Keratinocyte (primary cell): ENCODE measurements around the gene APMAP. TPM values are rescaled to one million over a fixed set of nuclear protein-coding genes. Genes with fewer than 3 reads are reported as not detected.

ENCODE experiments used
- DNase-seq: peaks from one replicate; pipeline ENCODE4 v3.0.0-alpha.2; 2011; ENCODE audit warnings: low read depth, missing footprints, low spot score
- FAIRE-seq: peaks from 2 replicates; lab custom pipeline; 2011; peaks lifted over from hg19 to GRCh38; lab: Jason Lieb, UNC
- H2AFZ ChIP-seq: 2 replicates; pipeline ENCODE4 v1.6.0; 2012; ENCODE audit warnings: low read length, control low read depth, inconsistent platforms; ENCODE audit not compliant: control insufficient read depth
- H3K27ac ChIP-seq: 2 replicates; pipeline ENCODE4 v1.5.1; 2011; ENCODE audit warnings: low read length; ENCODE audit not compliant: control insufficient read depth, insufficient read depth
- H3K27me3 ChIP-seq: 3 replicates; pipeline ENCODE4 v1.6.0; 2011; ENCODE audit warnings: low read length; ENCODE audit not compliant: control insufficient read depth, insufficient read depth; ENCODE audit errors: extremely low read depth
- H3K36me3 ChIP-seq, 2 experiments: 2 replicates in 1 of 2; 3 replicates in 1 of 2; pipeline ENCODE4 v1.5.1; 2011; ENCODE audit warnings: low read length in 2 of 2, mild to moderate bottlenecking in 1 of 2; ENCODE audit not compliant: control insufficient read depth in 2 of 2, insufficient read depth in 2 of 2; ENCODE audit errors: extremely low read depth in 1 of 2
- H3K4me1 ChIP-seq: 3 replicates; pipeline ENCODE4 v1.5.1; 2011; ENCODE audit warnings: low read length; ENCODE audit not compliant: control insufficient read depth, insufficient read depth; ENCODE audit errors: extremely low read depth
- H3K4me2 ChIP-seq: 3 replicates; pipeline ENCODE4 v1.6.0; 2011; ENCODE audit warnings: low read depth, low read length; ENCODE audit not compliant: control insufficient read depth, insufficient read depth; ENCODE audit errors: extremely low read depth
- H3K4me3 ChIP-seq, 3 experiments: fragments of 200-600 bp in 1 of 3; sonication (generic) in 1 of 3; 2 replicates in 2 of 3; 3 replicates in 1 of 3; pipeline ENCODE4 v1.5.1; 2011 to 2016; ENCODE audit warnings: low read length in 3 of 3, mild to moderate bottlenecking in 3 of 3, control low read depth in 2 of 3, inconsistent platforms in 1 of 3, low read depth in 1 of 3, mixed read lengths in 1 of 3, mixed run types in 1 of 3, moderate library complexity in 1 of 3; ENCODE audit not compliant: control insufficient read depth in 2 of 3, insufficient read depth in 2 of 3; ENCODE audit errors: extremely low read depth in 1 of 3
- H3K79me2 ChIP-seq: 2 replicates; pipeline ENCODE4 v1.6.0; 2012; ENCODE audit warnings: low read length; ENCODE audit not compliant: control insufficient read depth, insufficient read depth
- H3K9ac ChIP-seq: 3 replicates; pipeline ENCODE4 v1.6.0; 2011; ENCODE audit warnings: low read length; ENCODE audit not compliant: control insufficient read depth, insufficient read depth; ENCODE audit errors: extremely low read depth
- H3K9me1 ChIP-seq: 3 replicates; pipeline ENCODE4 v1.6.0; 2011; ENCODE audit warnings: low read length; ENCODE audit not compliant: control insufficient read depth, insufficient read depth; ENCODE audit errors: extremely low read depth
- H3K9me3 ChIP-seq: 2 replicates; pipeline ENCODE4 v1.5.1; 2012; ENCODE audit warnings: low read depth, low read length; ENCODE audit not compliant: control insufficient read depth
- H4K20me1 ChIP-seq: 3 replicates; pipeline ENCODE4 v1.6.0; 2011; ENCODE audit warnings: low read length; ENCODE audit not compliant: control insufficient read depth, insufficient read depth; ENCODE audit errors: extremely low read depth
- CTCF ChIP-seq, 3 experiments: IDR thresholded peaks in 1 of 3; conservative IDR thresholded peaks in 1 of 3; optimal IDR thresholded peaks in 1 of 3; 2 replicates in 2 of 3; 3 replicates in 1 of 3; pipeline versions ENCODE3 to v1.5.1; 2011; ENCODE audit warnings: low read length in 3 of 3, mild to moderate bottlenecking in 3 of 3, moderate library complexity in 2 of 3, control low read depth in 1 of 3, inconsistent platforms in 1 of 3; ENCODE audit not compliant: insufficient read depth in 2 of 3; ENCODE audit errors: extremely low read depth in 1 of 3
- EZH2 ChIP-seq: IDR thresholded peaks from one replicate; pipeline ENCODE4 v1.6.1; 2012; ENCODE audit warnings: inconsistent platforms, mild to moderate bottlenecking, low read length, moderate library complexity
- dilution Hi-C: fragments of 300-500 bp; cut with MboI; formaldehyde crosslinking; loops from one replicate; pipeline ENCODE4 v1.7.0; 2020; ENCODE audit warnings: low sequenced_read_pairs; ENCODE audit not compliant: extremely low pct_ligation_motif_present
- polyA plus RNA-seq, 5 experiments: library from polyadenylated mRNA; depleted of rRNA in 3 of 5; stranded (reverse) in 3 of 5; stranded (forward) in 1 of 5; unstranded in 1 of 5; fragments of >200 nt; gene quantifications; 1 replicate in 1 of 5; 2 replicates in 3 of 5; 3 replicates in 1 of 5; pipeline versions ENCODE4 v1.2.1 to v1.2.3, GENCODE V29; 2011 to 2012; ENCODE audit warnings: missing spikeins in 2 of 5, low read depth in 1 of 5, low replicate concordance in 1 of 5

Gene APMAP
- polyA plus RNA-seq, 1 donor (not counting 4 experiments of a cell fraction or from before 2014, with no cell fraction given), result 48.9 TPM

- H3K4me3 ChIP-seq, result no peak overlapping the region
- H3K4me1 ChIP-seq, result no peaks in the 10 kb centered on the region
- no peaks in the 10 kb centered on the region for H3K9me3 ChIP-seq
- peaks cover 4 to 23% of the 10 kb centered on the region in 2 experiments for H3K36me3 ChIP-seq
- TF ChIP-seq CTCF (optimal IDR thresholded peaks at IDR 0.05 in 1 of 3, IDR thresholded peaks at IDR 0.05 in 1 of 3, conservative IDR thresholded peaks at IDR 0.05 in 1 of 3; ENCODE audit: extremely low read depth in 1 of 3, insufficient read depth in 2 of 3, low read length in 3 of 3), result no peak
- no peak for TF ChIP-seq EZH2
- no peaks in the 10 kb centered on the region for H4K20me1 ChIP-seq
- no peaks in the 10 kb centered on the region for H3K27me3 ChIP-seq
- H3K4me2 ChIP-seq, result no peak overlapping the region
- no peak overlapping the region for H3K9ac ChIP-seq
- H3K27ac ChIP-seq, result no peak overlapping the region
- H3K79me2 ChIP-seq, result no peaks in the 10 kb centered on the region
- no peak overlapping the region for H2AFZ ChIP-seq
- H3K9me1 ChIP-seq, result no peaks in the 10 kb centered on the region
- DNase-seq, result no peak
- dilution Hi-C loops, result no loop called here
- FAIRE-seq, result no peak
Measured at GRCh38 chr20:24958506-24959385, 33.8 kb downstream of the APMAP start.

- H3K4me1 ChIP-seq, result no peaks in the 10 kb centered on the region
- H3K36me3 ChIP-seq, result peaks cover 0 to 19% of the 10 kb centered on the region in 2 experiments
- no peaks in the 10 kb centered on the region for H3K79me2 ChIP-seq
- H3K27me3 ChIP-seq, result no peaks in the 10 kb centered on the region
- dilution Hi-C loops, result no loop called here
- H4K20me1 ChIP-seq, result no peaks in the 10 kb centered on the region
- H3K27ac ChIP-seq, result no peak overlapping the region
- no peak overlapping the region for H3K9ac ChIP-seq
- TF ChIP-seq EZH2 (no peak), CTCF (optimal IDR thresholded peaks at IDR 0.05 in 1 of 3, IDR thresholded peaks at IDR 0.05 in 1 of 3, conservative IDR thresholded peaks at IDR 0.05 in 1 of 3; ENCODE audit: extremely low read depth in 1 of 3, insufficient read depth in 2 of 3, low read length in 3 of 3) (no peak)
- H2AFZ ChIP-seq, result no peak overlapping the region
- no peak overlapping the region for H3K4me2 ChIP-seq
- no peak overlapping the region for H3K4me3 ChIP-seq
- no peaks in the 10 kb centered on the region for H3K9me3 ChIP-seq
- FAIRE-seq (no peak), DNase-seq (no peak)
- H3K9me1 ChIP-seq, result no peaks in the 10 kb centered on the region
Measured at GRCh38 chr20:24957326-24958016, 35.1 kb downstream of the APMAP start.
